CD4-positive, alpha-beta T cell (primary cell): ENCODE results near the gene CENPF. TPM values are rescaled to one million over a fixed set of nuclear protein-coding genes. Genes with fewer than 3 reads are reported as not detected.
"Not testable (repeated sequence)": the region's sequence is repeated elsewhere in the genome, so short reads cannot be mapped to it uniquely, and the experiment has no call there.

Experiments used
- ATAC-seq: fragments of 200-7000 bp; cut with Tn5 transposase; one replicate; pipeline ENCODE4 v1.10.0; 2022; ENCODE audit warnings: mild to moderate bottlenecking; ENCODE audit not compliant: poor library complexity
- CTCF ChIA-PET: fragments of 350-600 bp; sonication (Branson Sonifier 250); formaldehyde crosslinking; loops from one replicate; lab custom pipeline; 2021; ENCODE audit warnings: antibody characterized with exemption, inconsistent platforms; lab: Charles Lee
- POLR2A ChIA-PET: fragments of 350-600 bp; sonication (Branson Sonifier 250); formaldehyde crosslinking; loops from one replicate; lab custom pipeline; 2021; ENCODE audit warnings: antibody characterized with exemption, inconsistent platforms; lab: Charles Lee
- DNase-seq, 14 experiments: peaks; one replicate each; pipeline ENCODE4 v3.0.0-alpha.2; 2013 to 2020; ENCODE audit warnings: mixed read lengths in 2 of 14
- H3K27ac ChIP-seq, 2 donors: one replicate each; pipeline versions ENCODE4 v1.5.1 to v1.7.0; 2013; ENCODE audit warnings: low read length in 2 of 2, low read depth in 1 of 2, mild to moderate bottlenecking in 1 of 2
- H3K27me3 ChIP-seq, 2 experiments: 1 replicate in 1 of 2; 2 replicates in 1 of 2; pipeline versions ENCODE4 v1.6.1 to v1.7.0; 2013; ENCODE audit warnings: low read length in 2 of 2, control low read depth in 1 of 2, mild to moderate bottlenecking in 1 of 2, moderate library complexity in 1 of 2; ENCODE audit not compliant: insufficient read depth in 2 of 2, control insufficient read depth in 1 of 2
- H3K36me3 ChIP-seq: one replicate; pipeline ENCODE4 v1.6.1; 2013; ENCODE audit warnings: low read length, control low read depth; ENCODE audit not compliant: insufficient read depth
- H3K4me1 ChIP-seq: one replicate; pipeline ENCODE4 v1.6.1; 2013; ENCODE audit warnings: low read length, control low read depth; ENCODE audit not compliant: insufficient read depth
- H3K4me3 ChIP-seq: one replicate; pipeline ENCODE4 v1.5.1; 2013; ENCODE audit warnings: mild to moderate bottlenecking, low read length, moderate library complexity
- H3K9me3 ChIP-seq, 2 experiments: 1 replicate in 1 of 2; 2 replicates in 1 of 2; pipeline versions ENCODE4 v1.6.1 to v1.7.0; 2013; ENCODE audit warnings: low read length in 2 of 2, mild to moderate bottlenecking in 2 of 2, control low read depth in 1 of 2, moderate library complexity in 1 of 2; ENCODE audit not compliant: control insufficient read depth in 1 of 2, insufficient read depth in 1 of 2
- H3K27ac Mint-ChIP-seq: one replicate; pipeline ENCODE4 v1.8.0; 2020; ENCODE audit warnings: mixed read lengths
- H3K27me3 Mint-ChIP-seq: one replicate; pipeline ENCODE4 v1.8.0; 2021; ENCODE audit warnings: mixed read lengths
- H3K36me3 Mint-ChIP-seq: one replicate; pipeline ENCODE4 v1.8.0; 2021; ENCODE audit warnings: low read depth, mixed read lengths
- H3K4me1 Mint-ChIP-seq: one replicate; pipeline ENCODE4 v1.8.0; 2021; ENCODE audit warnings: low read depth, mixed read lengths
- H3K4me3 Mint-ChIP-seq: one replicate; pipeline ENCODE4 v1.8.0; 2020; ENCODE audit warnings: mild to moderate bottlenecking, mixed read lengths
- H3K9me3 Mint-ChIP-seq: one replicate; pipeline ENCODE4 v1.8.0; 2020; ENCODE audit warnings: mixed read lengths
- intact Hi-C, 2 experiments: fragments of 100-400 bp; cut with DNase I in 1 of 2; cut with micrococcal nuclease in 1 of 2; formaldehyde crosslinking; loops; one replicate each; pipeline versions ENCODE4 v1.15.1 to v1.9.0; 2023 to 2025; cut with DNase I, micrococcal nuclease
- total RNA-seq, 174 experiments: library from RNA in 2 of 174; stranded (reverse) in 2 of 174; gene quantifications; one replicate each; pipeline ENCODE4 v1.2.3 and lab custom pipeline; 2021 to 2026
- TF ChIP-seq, protein P1 (sequence below): fragments of 200-600 bp; IDR thresholded peaks from one replicate; pipeline ENCODE4 v1.8.0; 2022; ENCODE audit warnings: antibody characterized with exemption, mild to moderate bottlenecking

CENPF gene
- total RNA-seq, 2 experiments from 2014 or later: 3.4 to 3.8 TPM

DNA sequence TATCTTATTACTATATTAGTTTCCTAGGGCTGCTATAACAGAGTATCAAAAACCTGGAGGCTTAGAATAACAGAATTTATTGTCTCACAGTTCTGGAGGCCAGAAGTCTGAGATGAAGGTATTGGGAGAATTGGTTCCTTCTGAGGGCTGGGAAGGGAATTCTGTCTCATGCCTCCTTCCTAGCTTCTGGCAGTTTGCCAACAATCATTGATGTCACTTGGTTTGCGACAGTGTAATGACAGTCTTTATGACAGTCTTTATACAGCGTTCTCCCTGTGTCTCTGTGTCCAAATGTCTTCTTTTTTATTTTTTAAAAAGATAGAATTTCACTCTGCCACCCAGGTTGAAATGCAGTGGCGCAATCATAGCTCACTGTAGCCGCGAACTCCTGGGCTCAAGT lies 15.8 kb upstream of the CENPF start:
- DNase-seq (no peak), ATAC-seq (no peak)
- ChIA-PET POLR2A (no interaction called here), CTCF (no interaction called here)
- Histone ChIP-seq H3K36me3 (no peaks in the 10 kb centered on the region), H3K27me3 (peaks cover 0 to 2% of the 10 kb centered on the region in 2 experiments), H3K4me1 (no peaks in the 10 kb centered on the region), H3K9me3 (no peaks in the 10 kb centered on the region), H3K27ac (no peak overlapping the region), H3K4me3 (no peak overlapping the region)
- H3K4me3 Mint-ChIP-seq: no peak overlapping the region
- no peak overlapping the region for H3K27ac Mint-ChIP-seq
- no peaks in the 10 kb centered on the region for H3K9me3 Mint-ChIP-seq
- H3K27me3 Mint-ChIP-seq: peaks cover 4% of the 10 kb centered on the region
- intact Hi-C loops: loop anchor here (2.0 to 5.0 kb wide), 2 partner anchors 198 to 255 kb away; no protein-coding TSS in a partner anchor
- H3K4me1 Mint-ChIP-seq: no peaks in the 10 kb centered on the region
- H3K36me3 Mint-ChIP-seq: no peaks in the 10 kb centered on the region
- TF ChIP-seq, protein P1, sequence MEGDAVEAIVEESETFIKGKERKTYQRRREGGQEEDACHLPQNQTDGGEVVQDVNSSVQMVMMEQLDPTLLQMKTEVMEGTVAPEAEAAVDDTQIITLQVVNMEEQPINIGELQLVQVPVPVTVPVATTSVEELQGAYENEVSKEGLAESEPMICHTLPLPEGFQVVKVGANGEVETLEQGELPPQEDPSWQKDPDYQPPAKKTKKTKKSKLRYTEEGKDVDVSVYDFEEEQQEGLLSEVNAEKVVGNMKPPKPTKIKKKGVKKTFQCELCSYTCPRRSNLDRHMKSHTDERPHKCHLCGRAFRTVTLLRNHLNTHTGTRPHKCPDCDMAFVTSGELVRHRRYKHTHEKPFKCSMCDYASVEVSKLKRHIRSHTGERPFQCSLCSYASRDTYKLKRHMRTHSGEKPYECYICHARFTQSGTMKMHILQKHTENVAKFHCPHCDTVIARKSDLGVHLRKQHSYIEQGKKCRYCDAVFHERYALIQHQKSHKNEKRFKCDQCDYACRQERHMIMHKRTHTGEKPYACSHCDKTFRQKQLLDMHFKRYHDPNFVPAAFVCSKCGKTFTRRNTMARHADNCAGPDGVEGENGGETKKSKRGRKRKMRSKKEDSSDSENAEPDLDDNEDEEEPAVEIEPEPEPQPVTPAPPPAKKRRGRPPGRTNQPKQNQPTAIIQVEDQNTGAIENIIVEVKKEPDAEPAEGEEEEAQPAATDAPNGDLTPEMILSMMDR: no peak

DNA sequence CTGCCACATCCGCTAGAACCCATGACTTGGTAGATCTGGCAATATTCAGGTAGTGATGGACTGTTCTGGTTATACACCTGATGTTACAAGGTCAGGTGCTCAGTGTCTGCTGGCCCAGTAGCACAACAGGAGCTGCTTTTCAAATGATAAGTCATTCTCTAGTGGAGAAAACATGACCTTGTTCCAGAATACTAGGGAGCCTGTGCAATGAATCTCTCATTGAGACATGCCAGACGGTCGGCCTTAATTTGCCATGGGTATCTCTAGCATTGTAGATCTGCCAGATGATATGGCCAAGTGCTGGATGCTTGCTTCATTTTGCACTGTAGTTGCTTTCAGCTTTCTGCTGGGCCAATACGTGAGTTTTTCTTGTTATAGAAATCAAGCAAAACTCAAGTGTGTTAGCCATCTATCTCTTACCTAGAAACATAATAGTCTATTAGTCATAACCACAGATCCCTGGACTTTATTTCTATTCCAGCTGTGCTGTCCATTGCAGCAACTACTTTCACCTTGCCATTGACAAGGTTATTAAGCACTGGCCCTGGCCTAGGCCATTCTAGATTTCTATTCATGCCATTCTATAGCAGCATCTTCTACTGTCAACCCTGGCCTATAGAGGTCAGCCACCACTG lies 13.9 kb upstream of the CENPF start:
- Histone ChIP-seq H3K4me1 (no peaks in the 10 kb centered on the region), H3K36me3 (no peaks in the 10 kb centered on the region), H3K27me3 (peaks cover 0 to 2% of the 10 kb centered on the region in 2 experiments), H3K4me3 (no peak overlapping the region), H3K9me3 (no peaks in the 10 kb centered on the region), H3K27ac (no peak overlapping the region)
- H3K36me3 Mint-ChIP-seq: no peaks in the 10 kb centered on the region
- intact Hi-C loops: loop anchor here in 1 of 2 experiments (5.0 kb wide), 1 partner anchor 257 kb away; no protein-coding TSS in a partner anchor
- ChIA-PET CTCF (no interaction called here), POLR2A (no interaction called here)
- no peaks in the 10 kb centered on the region for H3K4me1 Mint-ChIP-seq
- ATAC-seq (no peak), DNase-seq (no peak)
- no peak overlapping the region for H3K4me3 Mint-ChIP-seq
- TF ChIP-seq, protein P1: no peak
- H3K27ac Mint-ChIP-seq: no peak overlapping the region
- H3K9me3 Mint-ChIP-seq: no peaks in the 10 kb centered on the region
- peaks cover 4% of the 10 kb centered on the region for H3K27me3 Mint-ChIP-seq

DNA sequence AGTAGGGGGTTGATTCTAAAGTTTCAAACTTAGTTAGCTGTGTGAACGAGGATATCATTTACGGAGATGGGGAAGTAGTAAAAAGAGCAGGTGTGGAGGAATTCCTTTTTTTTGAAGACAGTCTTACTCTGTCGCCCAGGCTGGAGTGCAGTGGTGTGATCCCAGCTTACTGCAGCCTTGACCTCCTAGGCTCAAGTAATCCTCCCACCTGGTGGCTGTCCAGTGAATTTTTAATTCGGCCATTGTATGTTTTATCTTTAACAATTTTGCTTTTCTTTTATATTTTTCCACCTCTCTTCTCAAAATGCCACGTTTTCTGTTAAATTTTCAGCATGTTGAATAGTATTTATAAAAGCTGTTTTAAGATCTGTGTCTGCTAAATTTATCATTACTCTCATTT lies 12.3 kb upstream of the CENPF start:
- no peak overlapping the region for H3K27ac Mint-ChIP-seq
- Histone ChIP-seq H3K4me1 (no peaks in the 10 kb centered on the region), H3K36me3 (no peaks in the 10 kb centered on the region), H3K9me3 (no peaks in the 10 kb centered on the region), H3K27ac (no peak overlapping the region), H3K4me3 (no peak overlapping the region), H3K27me3 (peaks cover 0 to 2% of the 10 kb centered on the region in 2 experiments)
- H3K27me3 Mint-ChIP-seq: peaks cover 4% of the 10 kb centered on the region
- no peaks in the 10 kb centered on the region for H3K9me3 Mint-ChIP-seq
- no peaks in the 10 kb centered on the region for H3K4me1 Mint-ChIP-seq
- DNase-seq (no peak), ATAC-seq (no peak)
- no peaks in the 10 kb centered on the region for H3K36me3 Mint-ChIP-seq
- intact Hi-C loops: no loop called here
- no peak overlapping the region for H3K4me3 Mint-ChIP-seq
- TF ChIP-seq, protein P1: no peak
- ChIA-PET POLR2A (no interaction called here), CTCF (interaction anchor here (0.9 kb wide), 1 partner anchor 298 kb away, joined by 4 read pairs; no protein-coding TSS in a partner anchor)

DNA sequence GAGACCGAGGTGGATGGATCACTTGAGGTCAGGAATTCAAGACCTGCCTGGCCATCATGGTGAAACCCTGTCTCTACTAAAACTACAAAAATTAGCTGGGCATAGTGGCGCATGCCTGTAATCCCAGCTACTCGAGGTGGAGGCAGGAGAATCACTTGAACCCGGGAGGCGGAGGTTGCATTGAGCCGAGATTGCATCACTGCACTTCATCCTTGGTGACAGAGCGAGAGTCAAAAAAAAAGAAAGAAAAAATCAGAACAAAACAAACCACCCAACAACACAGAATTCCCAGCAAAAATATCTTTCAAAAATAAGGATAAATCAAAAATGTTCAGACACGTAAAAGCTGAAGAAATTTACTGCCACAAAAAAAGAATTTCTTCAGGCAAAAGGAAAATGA lies 11.1 kb upstream of the CENPF start:
- H3K4me3 Mint-ChIP-seq, H3K4me3 ChIP-seq, H3K9me3 ChIP-seq, H3K4me1 Mint-ChIP-seq, intact Hi-C loops, H3K27ac ChIP-seq, H3K36me3 Mint-ChIP-seq, POLR2A ChIA-PET, H3K27me3 Mint-ChIP-seq, H3K4me1 ChIP-seq, H3K9me3 Mint-ChIP-seq, ATAC-seq, DNase-seq, H3K27ac Mint-ChIP-seq, H3K36me3 ChIP-seq, H3K27me3 ChIP-seq: not testable (repeated sequence)
- CTCF ChIA-PET: interaction anchor here (1.6 kb wide), 1 partner anchor 46 kb away, joined by 3 read pairs; no protein-coding TSS in a partner anchor
